CD4-positive, alpha-beta T cell (primary cell): ENCODE measurements around the gene YEATS2. TPM values are rescaled to one million over a fixed set of nuclear protein-coding genes. Genes with fewer than 3 reads are reported as not detected.
"Not testable (repeated sequence)": the region's sequence is repeated elsewhere in the genome, so short reads cannot be mapped to it uniquely, and the experiment has no call there.

Source experiments
- ATAC-seq: fragments of 200-7000 bp; cut with Tn5 transposase; one replicate; pipeline ENCODE4 v1.10.0; 2022; ENCODE audit warnings: mild to moderate bottlenecking; ENCODE audit not compliant: poor library complexity
- CTCF ChIA-PET: fragments of 350-600 bp; sonication (Branson Sonifier 250); formaldehyde crosslinking; loops from one replicate; lab custom pipeline; 2021; ENCODE audit warnings: antibody characterized with exemption, inconsistent platforms; lab: Charles Lee
- POLR2A ChIA-PET: fragments of 350-600 bp; sonication (Branson Sonifier 250); formaldehyde crosslinking; loops from one replicate; lab custom pipeline; 2021; ENCODE audit warnings: antibody characterized with exemption, inconsistent platforms; lab: Charles Lee
- DNase-seq, 14 experiments: peaks; one replicate each; pipeline ENCODE4 v3.0.0-alpha.2; 2013 to 2020; ENCODE audit warnings: mixed read lengths in 2 of 14
- H3K27ac ChIP-seq, 2 donors: one replicate each; pipeline versions ENCODE4 v1.5.1 to v1.7.0; 2013; ENCODE audit warnings: low read length in 2 of 2, low read depth in 1 of 2, mild to moderate bottlenecking in 1 of 2
- H3K27me3 ChIP-seq, 2 experiments: 1 replicate in 1 of 2; 2 replicates in 1 of 2; pipeline versions ENCODE4 v1.6.1 to v1.7.0; 2013; ENCODE audit warnings: low read length in 2 of 2, control low read depth in 1 of 2, mild to moderate bottlenecking in 1 of 2, moderate library complexity in 1 of 2; ENCODE audit not compliant: insufficient read depth in 2 of 2, control insufficient read depth in 1 of 2
- H3K36me3 ChIP-seq: one replicate; pipeline ENCODE4 v1.6.1; 2013; ENCODE audit warnings: low read length, control low read depth; ENCODE audit not compliant: insufficient read depth
- H3K4me1 ChIP-seq: one replicate; pipeline ENCODE4 v1.6.1; 2013; ENCODE audit warnings: low read length, control low read depth; ENCODE audit not compliant: insufficient read depth
- H3K4me3 ChIP-seq: one replicate; pipeline ENCODE4 v1.5.1; 2013; ENCODE audit warnings: mild to moderate bottlenecking, low read length, moderate library complexity
- H3K9me3 ChIP-seq, 2 experiments: 1 replicate in 1 of 2; 2 replicates in 1 of 2; pipeline versions ENCODE4 v1.6.1 to v1.7.0; 2013; ENCODE audit warnings: low read length in 2 of 2, mild to moderate bottlenecking in 2 of 2, control low read depth in 1 of 2, moderate library complexity in 1 of 2; ENCODE audit not compliant: control insufficient read depth in 1 of 2, insufficient read depth in 1 of 2
- H3K27ac Mint-ChIP-seq: one replicate; pipeline ENCODE4 v1.8.0; 2020; ENCODE audit warnings: mixed read lengths
- H3K27me3 Mint-ChIP-seq: one replicate; pipeline ENCODE4 v1.8.0; 2021; ENCODE audit warnings: mixed read lengths
- H3K36me3 Mint-ChIP-seq: one replicate; pipeline ENCODE4 v1.8.0; 2021; ENCODE audit warnings: low read depth, mixed read lengths
- H3K4me1 Mint-ChIP-seq: one replicate; pipeline ENCODE4 v1.8.0; 2021; ENCODE audit warnings: low read depth, mixed read lengths
- H3K4me3 Mint-ChIP-seq: one replicate; pipeline ENCODE4 v1.8.0; 2020; ENCODE audit warnings: mild to moderate bottlenecking, mixed read lengths
- H3K9me3 Mint-ChIP-seq: one replicate; pipeline ENCODE4 v1.8.0; 2020; ENCODE audit warnings: mixed read lengths
- CTCF ChIP-seq: fragments of 200-600 bp; IDR thresholded peaks from one replicate; pipeline ENCODE4 v1.8.0; 2022; ENCODE audit warnings: antibody characterized with exemption, mild to moderate bottlenecking
- intact Hi-C, 2 experiments: fragments of 100-400 bp; cut with DNase I in 1 of 2; cut with micrococcal nuclease in 1 of 2; formaldehyde crosslinking; loops; one replicate each; pipeline versions ENCODE4 v1.15.1 to v1.9.0; 2023 to 2025; cut with DNase I, micrococcal nuclease
- total RNA-seq, 174 experiments: library from RNA in 2 of 174; stranded (reverse) in 2 of 174; gene quantifications; one replicate each; pipeline ENCODE4 v1.2.3 and lab custom pipeline; 2021 to 2026

YEATS2 gene
- total RNA-seq, 2 experiments from 2014 or later, result 14.6 to 15.9 TPM

GRCh38 chr3:183775781-183776180 is 78.2 kb downstream of the YEATS2 start:
- ChIA-PET CTCF (no interaction called here), POLR2A (no interaction called here)
- intact Hi-C loops, result no loop called here
- no peaks in the 10 kb centered on the region for H3K4me1 Mint-ChIP-seq
- ATAC-seq (no peak), DNase-seq (no peak)
- peaks cover 67% of the 10 kb centered on the region for H3K36me3 ChIP-seq
- no peaks in the 10 kb centered on the region for H3K9me3 Mint-ChIP-seq
- H3K4me3 Mint-ChIP-seq, result no peak overlapping the region
- no peak overlapping the region for H3K4me3 ChIP-seq
- peaks cover 68% of the 10 kb centered on the region for H3K36me3 Mint-ChIP-seq
- no peak for TF ChIP-seq CTCF
- H3K27ac Mint-ChIP-seq, result no peak overlapping the region
- H3K27ac ChIP-seq, result no peak overlapping the region
- H3K27me3 Mint-ChIP-seq, result no peaks in the 10 kb centered on the region
- H3K9me3 ChIP-seq, result no peaks in the 10 kb centered on the region
- H3K27me3 ChIP-seq, result no peaks in the 10 kb centered on the region
- no peaks in the 10 kb centered on the region for H3K4me1 ChIP-seq

GRCh38 chr3:183776451-183776850 is 78.9 kb downstream of the YEATS2 start:
- H3K9me3 Mint-ChIP-seq, DNase-seq, H3K27me3 ChIP-seq, H3K4me3 ChIP-seq, ATAC-seq, H3K27me3 Mint-ChIP-seq, H3K9me3 ChIP-seq, H3K4me1 ChIP-seq, intact Hi-C loops, H3K27ac ChIP-seq, H3K4me3 Mint-ChIP-seq, CTCF ChIA-PET, H3K27ac Mint-ChIP-seq, POLR2A ChIA-PET, H3K4me1 Mint-ChIP-seq: not testable (repeated sequence)
- peaks cover 72% of the 10 kb centered on the region for H3K36me3 ChIP-seq
- peaks cover 75% of the 10 kb centered on the region for H3K36me3 Mint-ChIP-seq

- TF ChIP-seq CTCF, result no peak
- Mint-ChIP-seq H3K4me3 (no peak overlapping the region), H3K27ac (no peak overlapping the region)
These were observed 79.5 kb downstream of the YEATS2 start for GRCh38 chr3:183777016-183777618.

More at GRCh38 chr3:183777016-183777618, 79.5 kb downstream of the YEATS2 start:
- H3K27me3 ChIP-seq, result no peaks in the 10 kb centered on the region
- POLR2A ChIA-PET, result no interaction called here
- no peak overlapping the region for H3K4me3 ChIP-seq
- no peaks in the 10 kb centered on the region for H3K9me3 Mint-ChIP-seq
- no peaks in the 10 kb centered on the region for H3K9me3 ChIP-seq
- intact Hi-C loops, result no loop called here
- CTCF ChIA-PET, result no interaction called here
- H3K27ac ChIP-seq, result no peak overlapping the region
- peaks cover 71% of the 10 kb centered on the region for H3K36me3 ChIP-seq
- no peaks in the 10 kb centered on the region for H3K4me1 ChIP-seq
- ATAC-seq, result no peak
- peaks cover 79% of the 10 kb centered on the region for H3K36me3 Mint-ChIP-seq
- no peak for DNase-seq
- no peaks in the 10 kb centered on the region for H3K4me1 Mint-ChIP-seq
- no peaks in the 10 kb centered on the region for H3K27me3 Mint-ChIP-seq
